IMR-90 (cell line): ENCODE data around the gene LRP1B. TPM values are rescaled to one million over a fixed set of nuclear protein-coding genes. Genes with fewer than 3 reads are reported as not detected.

Experiments used
- ATAC-seq: fragments of 200-7000 bp; cut with Tn5 transposase; 2 replicates; pipeline ENCODE4 v1.9.1; 2020; ENCODE audit warnings: low read depth, mild to moderate bottlenecking, moderate library complexity
- BruUV-seq: library from RNA; stranded (reverse); fragments of 400-500 nt; replicated peaks from 2 replicates; lab custom pipeline; 2021; lab: Mats Ljungman, UMichigan
- CTCF ChIA-PET: fragments of 300-600 bp; formaldehyde crosslinking; extraction: SDS; loops from one replicate; lab custom pipeline; 2021; ENCODE audit warnings: antibody characterized with exemption; lab: Yijun Ruan, JAX
- POLR2A ChIA-PET: fragments of 300-600 bp; sonication (Branson Sonifier 250); formaldehyde crosslinking; loops from one replicate; lab custom pipeline; 2022; ENCODE audit warnings: antibody characterized with exemption; ENCODE audit not compliant: unreplicated experiment; lab: Charles Lee
- DNase-seq: peaks from one replicate; pipeline ENCODE4 v3.0.0; 2013
- H2AFZ ChIP-seq: replicated peaks from 2 replicates; pipeline ENCODE3; 2013; ENCODE audit warnings: low read length, mild to moderate bottlenecking; ENCODE audit not compliant: poor library complexity
- H2AK5ac ChIP-seq: 2 replicates; pipeline ENCODE4 v1.6.1; 2013; ENCODE audit warnings: low read depth, low read length, inconsistent platforms
- H2AK9ac ChIP-seq: replicated peaks from 2 replicates; pipeline ENCODE3; 2013; ENCODE audit warnings: mild to moderate bottlenecking, low read depth, low read length, moderate library complexity; ENCODE audit not compliant: poor library complexity
- H2BK120ac ChIP-seq: 2 replicates; pipeline ENCODE4 v1.6.1; 2013; ENCODE audit warnings: low read depth, low read length, inconsistent platforms
- H2BK15ac ChIP-seq: 3 replicates; pipeline ENCODE4 v1.6.1; 2013; ENCODE audit warnings: low read depth, low read length, inconsistent platforms
- H2BK20ac ChIP-seq: 2 replicates; pipeline ENCODE4 v1.6.1; 2013; ENCODE audit warnings: low read depth, mild to moderate bottlenecking, inconsistent platforms, low read length, moderate library complexity
- H2BK5ac ChIP-seq: 2 replicates; pipeline ENCODE4 v1.6.1; 2013; ENCODE audit warnings: mild to moderate bottlenecking, low read depth, low read length, inconsistent platforms; ENCODE audit not compliant: poor library complexity, severe bottlenecking
- H3K14ac ChIP-seq: replicated peaks from 2 replicates; pipeline ENCODE4 v1.6.1; 2013; ENCODE audit warnings: low read depth, low read length, inconsistent platforms
- H3K18ac ChIP-seq: 2 replicates; pipeline ENCODE4 v1.6.1; 2013; ENCODE audit warnings: low read depth, low read length, control low read depth
- H3K23ac ChIP-seq: 2 replicates; pipeline ENCODE4 v1.6.1; 2013; ENCODE audit warnings: low read depth, low read length, inconsistent platforms
- H3K27ac ChIP-seq: 2 replicates; pipeline ENCODE4 v1.5.1; 2013; ENCODE audit warnings: mild to moderate bottlenecking, control low read depth, low read length; ENCODE audit not compliant: insufficient read depth
- H3K27me3 ChIP-seq: 2 replicates; pipeline ENCODE4 v1.6.1; 2013; ENCODE audit warnings: low read length; ENCODE audit not compliant: control insufficient read depth, insufficient read depth
- H3K36me3 ChIP-seq: 2 replicates; pipeline ENCODE4 v1.6.1; 2013; ENCODE audit warnings: low read length, mixed read lengths; ENCODE audit not compliant: control insufficient read depth, insufficient read depth
- H3K4ac ChIP-seq: 2 replicates; pipeline ENCODE4 v1.6.1; 2013; ENCODE audit warnings: low read depth, low read length, inconsistent platforms
- H3K4me1 ChIP-seq: 2 replicates; pipeline ENCODE4 v1.6.1; 2013; ENCODE audit warnings: low read length, mixed read lengths; ENCODE audit not compliant: control insufficient read depth, insufficient read depth
- H3K4me2 ChIP-seq: 2 replicates; pipeline ENCODE4 v1.6.1; 2013; ENCODE audit warnings: low read depth, mild to moderate bottlenecking, control low read depth, low read length, moderate library complexity
- H3K4me3 ChIP-seq: 2 replicates; pipeline ENCODE4 v1.5.1; 2013; ENCODE audit warnings: low read depth, mild to moderate bottlenecking, control low read depth, low read length, moderate library complexity; ENCODE audit not compliant: insufficient read depth
- H3K56ac ChIP-seq: 2 replicates; pipeline ENCODE4 v1.6.1; 2013; ENCODE audit warnings: low read length, inconsistent platforms; ENCODE audit not compliant: insufficient read depth; ENCODE audit errors: extremely low read depth
- H3K79me1 ChIP-seq, 2 experiments: 2 replicates each; pipeline ENCODE4 v1.6.1; 2013; ENCODE audit warnings: low read length in 2 of 2, inconsistent platforms in 1 of 2, low read depth in 1 of 2
- H3K9ac ChIP-seq: 2 replicates; pipeline ENCODE4 v1.6.1; 2013; ENCODE audit warnings: low read depth, low read length, control low read depth
- H3K9me1 ChIP-seq: 2 replicates; pipeline ENCODE4 v1.6.1; 2013; ENCODE audit warnings: low read length, inconsistent platforms; ENCODE audit not compliant: insufficient read depth
- H3K9me3 ChIP-seq: 2 replicates; pipeline ENCODE4 v1.6.1; 2013; ENCODE audit warnings: low read length; ENCODE audit not compliant: control insufficient read depth, insufficient read depth
- H4K20me1 ChIP-seq: 2 replicates; pipeline ENCODE4 v1.6.1; 2013; ENCODE audit warnings: low read length, inconsistent platforms; ENCODE audit not compliant: insufficient read depth
- H4K5ac ChIP-seq: 2 replicates; pipeline ENCODE4 v1.6.1; 2013; ENCODE audit warnings: mild to moderate bottlenecking, low read depth, low read length, control low read depth
- H4K8ac ChIP-seq, 2 experiments: 2 replicates each; pipeline ENCODE4 v1.6.1; 2013; ENCODE audit warnings: low read depth in 2 of 2, low read length in 2 of 2, control low read depth in 1 of 2, inconsistent platforms in 1 of 2
- H4K91ac ChIP-seq: 2 replicates; pipeline ENCODE4 v1.6.1; 2013; ENCODE audit warnings: low read depth, low read length, inconsistent platforms; ENCODE audit not compliant: insufficient read depth
- FOS ChIP-seq: fragments of 150-350 bp; IDR thresholded peaks from 2 replicates; pipeline ENCODE4 v1.6.1; 2016; ENCODE audit warnings: low read depth, low read length
- MAFK ChIP-seq: IDR thresholded peaks from 2 replicates; pipeline ENCODE4 v1.6.1; 2012; ENCODE audit warnings: low read depth, low read length, improper control_type of control experiment
- NFE2L2 ChIP-seq: fragments of 150-350 bp; IDR thresholded peaks from 2 replicates; pipeline ENCODE4 v1.6.1; 2016; ENCODE audit warnings: low read depth, mild to moderate bottlenecking, low read length
- POLR2A ChIP-seq: IDR thresholded peaks from 2 replicates; pipeline ENCODE4 v1.6.1; 2012; ENCODE audit warnings: mild to moderate bottlenecking, low read depth, low read length
- RCOR1 ChIP-seq: IDR thresholded peaks from 2 replicates; pipeline ENCODE4 v1.6.1; 2012; ENCODE audit warnings: mild to moderate bottlenecking, low read length, improper control_type of control experiment; ENCODE audit not compliant: insufficient replicate concordance
- RFX5 ChIP-seq: IDR thresholded peaks from 2 replicates; pipeline ENCODE4 v1.8.0; 2012; ENCODE audit warnings: low read depth, mild to moderate bottlenecking, low read length, moderate library complexity
- SMC3 ChIP-seq: fragments of 150-350 bp; IDR thresholded peaks from 2 replicates; pipeline ENCODE4 v1.6.1; 2016; ENCODE audit warnings: low read depth, mild to moderate bottlenecking, antibody characterized with exemption, low read length, moderate library complexity
- WGBS, 2 experiments: methylation state at CpG; one replicate each; pipeline versions ENCODE4 v1.1.5 to v1.1.7; 2013; ENCODE audit warnings: missing lambda C conversion rate in 2 of 2; ENCODE audit not compliant: insufficient read length in 1 of 2; ENCODE audit errors: extremely low coverage in 2 of 2; 5-methylcytosine and 5-hydroxymethylcytosine counted together
- dilution Hi-C: fragments of 300-500 bp; cut with HindIII; formaldehyde crosslinking; loops from one replicate; pipeline ENCODE4 v1.14.3; 2018; ENCODE audit warnings: low sequenced_read_pairs; ENCODE audit not compliant: unreplicated experiment
- in situ Hi-C: fragments of 300-500 bp; cut with MboI; formaldehyde crosslinking; loops from 3 replicates; pipeline ENCODE4 v1.14.3; 2019; ENCODE audit warnings: low sequenced_read_pairs, inconsistent platforms, mixed read lengths
- intact Hi-C: fragments of 100-400 bp; cut with micrococcal nuclease; formaldehyde crosslinking; loops from 2 replicates; pipeline ENCODE4 v1.10.0; 2022
- polyA plus RNA-seq, 3 experiments: library from polyadenylated mRNA; depleted of rRNA; stranded (reverse); fragments of >200 nt; gene quantifications; 2 replicates each; pipeline ENCODE4 v1.2.3, GENCODE V29; 2012; ENCODE audit warnings: low replicate concordance in 1 of 3
- total RNA-seq: library from RNA; depleted of rRNA; stranded (reverse); fragments of >200 nt; gene quantifications from 2 replicates; pipeline ENCODE4 v1.2.3, GENCODE V29; 2012
- TF ChIP-seq, protein P1 (sequence below): fragments of 150-350 bp; IDR thresholded peaks from 2 replicates; pipeline ENCODE4 v1.6.1; 2017; ENCODE audit warnings: mild to moderate bottlenecking, antibody characterized with exemption, low read length, low read depth
- TF ChIP-seq, protein P2 (sequence below): fragments of 150-350 bp; IDR thresholded peaks from 2 replicates; pipeline ENCODE4 v1.6.1; 2016; ENCODE audit warnings: low read depth, mild to moderate bottlenecking, low read length, moderate library complexity, borderline replicate concordance

LRP1B gene
- total and polyA plus RNA-seq, 2 of the 4 experiments (the other 2 are of a cell fraction), result under 0.01 to 0.02 TPM

DNA sequence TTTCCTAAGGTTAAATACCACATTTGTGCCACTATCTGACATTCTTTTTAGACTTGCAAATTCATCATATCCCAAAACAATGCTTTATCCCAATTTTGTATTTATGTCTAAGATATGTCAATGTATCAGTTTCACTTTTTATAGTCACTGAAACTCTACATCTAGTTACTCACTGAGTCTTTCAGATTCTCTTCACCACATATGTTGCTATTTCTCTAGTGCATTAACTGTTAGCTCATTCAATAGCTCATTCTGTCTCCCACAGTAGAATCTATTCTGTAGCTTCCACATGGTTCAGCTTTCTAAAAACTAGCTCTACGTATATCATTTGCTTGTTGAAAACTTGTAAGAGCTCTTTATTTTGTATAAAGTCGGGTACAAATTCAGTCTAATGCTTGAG lies 1930.1 kb downstream of the LRP1B start:
- no TSS peak for BruUV-seq
- no CpG with 5 or more reads among the region's 2 CpGs for WGBS, 2 experiments

More for the DNA sequence above, 1930.1 kb downstream of the LRP1B start:
- no peak overlapping the region for H2BK5ac ChIP-seq
- H3K9ac ChIP-seq, result no peak overlapping the region
- no peak overlapping the region for H4K8ac ChIP-seq
- dilution Hi-C loops (no loop called here), in situ Hi-C loops (no loop called here), intact Hi-C loops (no loop called here)
- H2AK9ac ChIP-seq, result no peak overlapping the region
- H4K91ac ChIP-seq, result no peak overlapping the region
- no peak overlapping the region for H3K4me3 ChIP-seq
- no peak overlapping the region for H3K27ac ChIP-seq
- H2BK15ac ChIP-seq, result no peak overlapping the region
- H3K4ac ChIP-seq, result no peak overlapping the region
- CTCF ChIA-PET, result no interaction called here
- H4K20me1 ChIP-seq, result no peaks in the 10 kb centered on the region
- H3K79me1 ChIP-seq, result no peaks in the 10 kb centered on the region
- POLR2A ChIA-PET, result no interaction called here
- TF ChIP-seq RCOR1 (no peak), SMC3 (no peak), POLR2A (no peak), RFX5 (no peak), FOS (no peak), NFE2L2 (no peak), MAFK (no peak)
- TF ChIP-seq, protein P1, sequence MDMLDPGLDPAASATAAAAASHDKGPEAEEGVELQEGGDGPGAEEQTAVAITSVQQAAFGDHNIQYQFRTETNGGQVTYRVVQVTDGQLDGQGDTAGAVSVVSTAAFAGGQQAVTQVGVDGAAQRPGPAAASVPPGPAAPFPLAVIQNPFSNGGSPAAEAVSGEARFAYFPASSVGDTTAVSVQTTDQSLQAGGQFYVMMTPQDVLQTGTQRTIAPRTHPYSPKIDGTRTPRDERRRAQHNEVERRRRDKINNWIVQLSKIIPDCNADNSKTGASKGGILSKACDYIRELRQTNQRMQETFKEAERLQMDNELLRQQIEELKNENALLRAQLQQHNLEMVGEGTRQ, result no peak
- TF ChIP-seq, protein P2, sequence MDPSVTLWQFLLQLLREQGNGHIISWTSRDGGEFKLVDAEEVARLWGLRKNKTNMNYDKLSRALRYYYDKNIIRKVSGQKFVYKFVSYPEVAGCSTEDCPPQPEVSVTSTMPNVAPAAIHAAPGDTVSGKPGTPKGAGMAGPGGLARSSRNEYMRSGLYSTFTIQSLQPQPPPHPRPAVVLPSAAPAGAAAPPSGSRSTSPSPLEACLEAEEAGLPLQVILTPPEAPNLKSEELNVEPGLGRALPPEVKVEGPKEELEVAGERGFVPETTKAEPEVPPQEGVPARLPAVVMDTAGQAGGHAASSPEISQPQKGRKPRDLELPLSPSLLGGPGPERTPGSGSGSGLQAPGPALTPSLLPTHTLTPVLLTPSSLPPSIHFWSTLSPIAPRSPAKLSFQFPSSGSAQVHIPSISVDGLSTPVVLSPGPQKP, result no peak
- no peak overlapping the region for H2BK20ac ChIP-seq
- no peaks in the 10 kb centered on the region for H3K36me3 ChIP-seq
- no peak overlapping the region for H2AFZ ChIP-seq
- H3K23ac ChIP-seq, result no peak overlapping the region
- no peak for ATAC-seq
- no peak overlapping the region for H2BK120ac ChIP-seq
- no peak overlapping the region for H3K56ac ChIP-seq
- H3K4me1 ChIP-seq, result no peaks in the 10 kb centered on the region
- H3K27me3 ChIP-seq, result no peaks in the 10 kb centered on the region
- H3K18ac ChIP-seq, result no peak overlapping the region
- H4K5ac ChIP-seq, result no peak overlapping the region
- H3K4me2 ChIP-seq, result no peak overlapping the region
- no peak overlapping the region for H3K14ac ChIP-seq
- DNase-seq, result no peak
- H3K9me1 ChIP-seq, result no peaks in the 10 kb centered on the region
- H3K9me3 ChIP-seq, result peaks cover 6% of the 10 kb centered on the region
- no peak overlapping the region for H2AK5ac ChIP-seq
